22Rv1 (cell line): ENCODE results near the gene SLC7A5.
"Not testable (repeated sequence)": the region's sequence is repeated elsewhere in the genome, so short reads cannot be mapped to it uniquely, and the experiment has no call there.

Experiments
- CTCF ChIP-seq: fragments of 450-650 bp; IDR thresholded peaks from 2 replicates; pipeline ENCODE4 v1.5.1; 2017; ENCODE audit warnings: mild to moderate bottlenecking
- ZFX ChIP-seq: fragments of 450-650 bp; IDR thresholded peaks from 2 replicates; pipeline ENCODE4 v1.6.1; 2017; ENCODE audit warnings: antibody characterized with exemption, borderline replicate concordance

GRCh38 chr16:87887931-87888330 is 18.6 kb upstream of the SLC7A5 start:
- TF ChIP-seq CTCF, ZFX: not testable (repeated sequence)
